ENCODE results near the gene TMEM200A.

The TMEM200A gene

DNA sequence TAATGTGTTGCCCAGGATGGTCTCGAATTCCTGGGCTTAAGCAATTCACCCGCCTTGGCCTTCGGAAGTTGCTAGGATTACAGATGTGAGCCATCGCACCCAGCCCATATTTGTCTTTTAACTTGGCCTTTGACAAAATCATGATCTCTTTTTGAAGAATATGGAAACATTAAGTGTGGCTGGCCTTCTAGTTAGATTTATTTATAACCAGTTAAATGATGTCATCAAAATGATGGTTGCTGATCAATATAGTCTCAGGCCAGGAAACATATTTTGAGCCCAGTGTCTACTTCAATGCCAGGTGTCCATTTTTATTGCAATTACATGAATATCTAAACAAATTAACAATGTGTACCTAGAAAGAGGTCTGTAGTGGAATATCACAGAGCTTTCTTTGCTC is 69.4 kb downstream of the TMEM200A start:
- no peak overlapping the region for H3K4me2 ChIP-seq (ENCODE audit: low read depth, low read length, poor library complexity, severe bottlenecking)
- no peaks in the 10 kb centered on the region for H3K9me3 ChIP-seq (ENCODE audit: insufficient read depth, low read length)
- no peak overlapping the region for H2AFZ ChIP-seq (ENCODE audit: low read depth, low read length, severe bottlenecking)
- no peak overlapping the region for H3K27ac ChIP-seq (ENCODE audit: low read depth, low read length)
- H3K27me3 ChIP-seq (ENCODE audit: low read length), result no peaks in the 10 kb centered on the region
- no peaks in the 10 kb centered on the region for H4K20me1 ChIP-seq (ENCODE audit: low read depth, low read length)
- no peak overlapping the region for H3K4me3 ChIP-seq (ENCODE audit: insufficient read depth, low read length, poor library complexity, severe bottlenecking)
- H3K36me3 ChIP-seq (ENCODE audit: low read length), result no peaks in the 10 kb centered on the region
- H3K9ac ChIP-seq (ENCODE audit: low read length), result no peak overlapping the region
- TF ChIP-seq EZH2phosphoT487 (conservative IDR thresholded peaks at IDR 0.05; ENCODE audit: low read length), result no peak
- TF ChIP-seq, protein P1, sequence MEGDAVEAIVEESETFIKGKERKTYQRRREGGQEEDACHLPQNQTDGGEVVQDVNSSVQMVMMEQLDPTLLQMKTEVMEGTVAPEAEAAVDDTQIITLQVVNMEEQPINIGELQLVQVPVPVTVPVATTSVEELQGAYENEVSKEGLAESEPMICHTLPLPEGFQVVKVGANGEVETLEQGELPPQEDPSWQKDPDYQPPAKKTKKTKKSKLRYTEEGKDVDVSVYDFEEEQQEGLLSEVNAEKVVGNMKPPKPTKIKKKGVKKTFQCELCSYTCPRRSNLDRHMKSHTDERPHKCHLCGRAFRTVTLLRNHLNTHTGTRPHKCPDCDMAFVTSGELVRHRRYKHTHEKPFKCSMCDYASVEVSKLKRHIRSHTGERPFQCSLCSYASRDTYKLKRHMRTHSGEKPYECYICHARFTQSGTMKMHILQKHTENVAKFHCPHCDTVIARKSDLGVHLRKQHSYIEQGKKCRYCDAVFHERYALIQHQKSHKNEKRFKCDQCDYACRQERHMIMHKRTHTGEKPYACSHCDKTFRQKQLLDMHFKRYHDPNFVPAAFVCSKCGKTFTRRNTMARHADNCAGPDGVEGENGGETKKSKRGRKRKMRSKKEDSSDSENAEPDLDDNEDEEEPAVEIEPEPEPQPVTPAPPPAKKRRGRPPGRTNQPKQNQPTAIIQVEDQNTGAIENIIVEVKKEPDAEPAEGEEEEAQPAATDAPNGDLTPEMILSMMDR (IDR thresholded peaks at IDR 0.05; ENCODE audit: insufficient read depth, low read length, poor library complexity, severe bottlenecking), result no peak
- H3K79me2 ChIP-seq (ENCODE audit: insufficient read depth, low read length), result no peaks in the 10 kb centered on the region
- no peaks in the 10 kb centered on the region for H3K9me2 ChIP-seq (replicated peaks; ENCODE audit: insufficient read depth, low read length)
- no peaks in the 10 kb centered on the region for H3F3A ChIP-seq (ENCODE audit: insufficient read depth)

DNA sequence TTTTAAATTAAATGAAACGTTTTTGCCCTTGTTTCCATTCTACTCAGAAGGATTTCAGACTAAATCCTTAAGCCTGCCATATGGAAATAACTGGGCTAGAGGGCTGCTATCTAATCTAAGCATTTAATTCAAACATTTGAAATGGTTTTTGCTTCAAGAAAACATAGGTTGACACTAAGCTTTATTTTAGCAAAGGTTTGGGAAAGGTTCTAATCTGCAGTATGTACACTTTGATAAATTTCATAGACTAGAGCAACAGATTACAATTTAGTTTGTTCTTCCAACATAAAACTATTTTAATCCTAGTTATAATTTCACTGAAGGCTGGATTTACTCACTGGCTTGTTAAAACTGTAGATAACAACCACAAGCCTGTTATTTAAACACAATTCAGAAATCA is 72.1 kb downstream of the TMEM200A start:
- Histone ChIP-seq H2AFZ (ENCODE audit: low read depth, low read length, severe bottlenecking) (no peak overlapping the region), H3K4me2 (ENCODE audit: low read depth, low read length, poor library complexity, severe bottlenecking) (no peak overlapping the region)

DNA sequence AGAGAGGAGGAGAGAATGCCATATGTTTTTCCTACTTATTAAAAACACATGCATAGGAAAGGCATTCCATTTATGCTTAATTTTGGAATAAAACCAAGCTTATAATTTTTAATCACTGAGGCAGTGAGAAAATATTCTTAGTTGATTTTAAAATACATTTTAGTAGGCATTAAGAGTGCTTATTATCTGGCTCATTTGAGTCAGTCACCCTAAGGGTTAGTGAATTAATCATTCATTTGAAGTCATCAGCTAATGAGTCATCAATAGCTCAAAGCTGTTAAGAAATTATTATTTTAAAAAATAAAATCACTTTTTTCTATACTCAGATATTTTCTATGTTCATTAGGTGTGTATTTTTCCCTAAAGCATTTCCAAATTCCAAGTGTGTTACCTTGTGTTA is 81.6 kb downstream of the TMEM200A start:
- no peaks in the 10 kb centered on the region for H3K36me3 ChIP-seq (ENCODE audit: low read length)

More for the DNA sequence above, 72.1 kb downstream of the TMEM200A start:
- Histone ChIP-seq H3K36me3 (ENCODE audit: low read length) (no peaks in the 10 kb centered on the region), H3K79me2 (ENCODE audit: insufficient read depth, low read length) (no peaks in the 10 kb centered on the region), H3K9me2 (replicated peaks; ENCODE audit: insufficient read depth, low read length) (no peaks in the 10 kb centered on the region), H3K27me3 (ENCODE audit: low read length) (no peaks in the 10 kb centered on the region), H3K9me3 (ENCODE audit: insufficient read depth, low read length) (no peaks in the 10 kb centered on the region), H3K4me3 (ENCODE audit: insufficient read depth, low read length, poor library complexity, severe bottlenecking) (no peak overlapping the region), H3F3A (ENCODE audit: insufficient read depth) (no peaks in the 10 kb centered on the region), H3K9ac (ENCODE audit: low read length) (no peak overlapping the region), H4K20me1 (ENCODE audit: low read depth, low read length) (no peaks in the 10 kb centered on the region), H3K27ac (ENCODE audit: low read depth, low read length) (no peak overlapping the region)
- TF ChIP-seq, protein P1 (IDR thresholded peaks at IDR 0.05; ENCODE audit: insufficient read depth, low read length, poor library complexity, severe bottlenecking), result no peak
- TF ChIP-seq EZH2phosphoT487 (conservative IDR thresholded peaks at IDR 0.05; ENCODE audit: low read length), result no peak

More for the DNA sequence above, 81.6 kb downstream of the TMEM200A start:
- Histone ChIP-seq H3K9ac (ENCODE audit: low read length) (no peak overlapping the region), H2AFZ (ENCODE audit: low read depth, low read length, severe bottlenecking) (no peak overlapping the region), H3K9me3 (ENCODE audit: insufficient read depth, low read length) (0 out of 2 replicates have a peak, but pooled peaks cover 3% of the 10 kb centered on the region), H3K27ac (ENCODE audit: low read depth, low read length) (no peak overlapping the region), H4K20me1 (ENCODE audit: low read depth, low read length) (no peaks in the 10 kb centered on the region), H3K9me2 (replicated peaks; ENCODE audit: insufficient read depth, low read length) (no peaks in the 10 kb centered on the region), H3K79me2 (ENCODE audit: insufficient read depth, low read length) (no peaks in the 10 kb centered on the region), H3K4me3 (ENCODE audit: insufficient read depth, low read length, poor library complexity, severe bottlenecking) (no peak overlapping the region), H3K27me3 (ENCODE audit: low read length) (no peaks in the 10 kb centered on the region), H3K4me2 (ENCODE audit: low read depth, low read length, poor library complexity, severe bottlenecking) (no peak overlapping the region), H3F3A (ENCODE audit: insufficient read depth) (no peaks in the 10 kb centered on the region)
- TF ChIP-seq, protein P1 (IDR thresholded peaks at IDR 0.05; ENCODE audit: insufficient read depth, low read length, poor library complexity, severe bottlenecking), result no peak
- no peak for TF ChIP-seq EZH2phosphoT487 (conservative IDR thresholded peaks at IDR 0.05; ENCODE audit: low read length)
